Nephron progenitor cell (in vitro differentiated cells): ENCODE measurements around the gene USH2A.

Experiments
- DNase-seq: peaks from one replicate; pipeline ENCODE4 v3.0.0; 2021
- H3K27ac Mint-ChIP-seq: 2 replicates; pipeline ENCODE4 v1.8.0; 2021; ENCODE audit warnings: mild to moderate bottlenecking, moderate library complexity, mixed read lengths
- H3K27me3 Mint-ChIP-seq: 2 replicates; pipeline ENCODE4 v1.8.0; 2021; ENCODE audit warnings: mild to moderate bottlenecking, low read depth, mixed read lengths; ENCODE audit not compliant: poor library complexity
- H3K36me3 Mint-ChIP-seq: 2 replicates; pipeline ENCODE4 v1.8.0; 2021; ENCODE audit warnings: low read depth, mixed read lengths
- H3K4me1 Mint-ChIP-seq: 2 replicates; pipeline ENCODE4 v1.8.0; 2021; ENCODE audit warnings: mixed read lengths
- H3K4me3 Mint-ChIP-seq: 2 replicates; pipeline ENCODE4 v1.8.0; 2021; ENCODE audit warnings: mild to moderate bottlenecking, moderate library complexity, mixed read lengths
- H3K9me3 Mint-ChIP-seq: 2 replicates; pipeline ENCODE4 v1.8.0; 2021; ENCODE audit warnings: mild to moderate bottlenecking, moderate library complexity, mixed read lengths
- TF ChIP-seq, protein P1 (sequence below): fragments of 200-600 bp; sonication (generic); IDR thresholded peaks from 2 replicates; pipeline ENCODE4 v1.5.0; 2021; ENCODE audit warnings: antibody characterized with exemption

Gene USH2A

DNA sequence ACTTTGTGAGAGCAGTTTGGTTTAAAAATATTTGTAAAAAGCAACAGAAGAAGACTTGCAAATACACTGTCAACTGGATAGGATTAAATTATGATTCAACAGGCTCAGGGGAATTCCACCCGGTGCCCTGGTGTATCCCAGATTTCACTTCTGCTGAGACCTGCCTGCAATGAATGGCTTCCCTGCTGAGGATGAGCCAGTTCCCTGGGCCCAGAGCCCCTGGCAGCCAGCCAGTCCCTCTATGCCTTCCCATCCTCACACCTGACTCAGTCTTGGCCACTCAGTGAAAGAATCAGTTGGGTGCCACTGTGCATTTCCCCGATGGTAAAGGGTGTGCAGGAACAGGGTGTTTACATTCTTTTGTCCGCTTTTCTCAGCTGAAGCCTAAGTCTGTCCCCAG is 791.8 kb downstream of the USH2A start:
- Mint-ChIP-seq H3K36me3 (no peaks in the 10 kb centered on the region), H3K27ac (no peak overlapping the region), H3K9me3 (no peaks in the 10 kb centered on the region), H3K27me3 (no peaks in the 10 kb centered on the region), H3K4me3 (no peak overlapping the region), H3K4me1 (peaks cover 25% of the 10 kb centered on the region)
- DNase-seq, result no peak
- TF ChIP-seq, protein P1, sequence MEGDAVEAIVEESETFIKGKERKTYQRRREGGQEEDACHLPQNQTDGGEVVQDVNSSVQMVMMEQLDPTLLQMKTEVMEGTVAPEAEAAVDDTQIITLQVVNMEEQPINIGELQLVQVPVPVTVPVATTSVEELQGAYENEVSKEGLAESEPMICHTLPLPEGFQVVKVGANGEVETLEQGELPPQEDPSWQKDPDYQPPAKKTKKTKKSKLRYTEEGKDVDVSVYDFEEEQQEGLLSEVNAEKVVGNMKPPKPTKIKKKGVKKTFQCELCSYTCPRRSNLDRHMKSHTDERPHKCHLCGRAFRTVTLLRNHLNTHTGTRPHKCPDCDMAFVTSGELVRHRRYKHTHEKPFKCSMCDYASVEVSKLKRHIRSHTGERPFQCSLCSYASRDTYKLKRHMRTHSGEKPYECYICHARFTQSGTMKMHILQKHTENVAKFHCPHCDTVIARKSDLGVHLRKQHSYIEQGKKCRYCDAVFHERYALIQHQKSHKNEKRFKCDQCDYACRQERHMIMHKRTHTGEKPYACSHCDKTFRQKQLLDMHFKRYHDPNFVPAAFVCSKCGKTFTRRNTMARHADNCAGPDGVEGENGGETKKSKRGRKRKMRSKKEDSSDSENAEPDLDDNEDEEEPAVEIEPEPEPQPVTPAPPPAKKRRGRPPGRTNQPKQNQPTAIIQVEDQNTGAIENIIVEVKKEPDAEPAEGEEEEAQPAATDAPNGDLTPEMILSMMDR, result no peak

DNA sequence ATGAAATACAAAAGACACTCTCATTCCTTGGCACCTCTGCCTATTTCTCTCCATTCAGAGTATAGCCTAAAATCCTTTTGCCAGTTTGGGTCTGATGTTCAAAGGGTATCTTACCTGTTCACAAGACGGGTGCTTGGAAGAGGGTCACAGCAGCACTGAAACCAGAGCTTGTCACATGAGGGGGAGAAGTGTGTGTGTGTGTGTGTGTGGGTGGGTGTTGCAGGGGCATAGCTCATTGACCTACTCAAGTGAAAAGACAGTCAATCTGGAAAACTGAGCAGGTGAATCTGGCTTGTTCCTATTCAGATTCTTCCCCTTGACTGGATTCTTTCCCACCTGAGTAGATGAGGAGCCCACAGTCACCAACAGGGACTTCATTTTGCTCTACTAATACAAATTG is 792.2 kb downstream of the USH2A start:
- no peak for DNase-seq
- no peak overlapping the region for H3K27ac Mint-ChIP-seq
- H3K4me3 Mint-ChIP-seq, result no peak overlapping the region
- H3K9me3 Mint-ChIP-seq, result no peaks in the 10 kb centered on the region
- H3K4me1 Mint-ChIP-seq, result peaks cover 21% of the 10 kb centered on the region
- no peaks in the 10 kb centered on the region for H3K36me3 Mint-ChIP-seq
- H3K27me3 Mint-ChIP-seq, result no peaks in the 10 kb centered on the region
- TF ChIP-seq, protein P1, result no peak

DNA sequence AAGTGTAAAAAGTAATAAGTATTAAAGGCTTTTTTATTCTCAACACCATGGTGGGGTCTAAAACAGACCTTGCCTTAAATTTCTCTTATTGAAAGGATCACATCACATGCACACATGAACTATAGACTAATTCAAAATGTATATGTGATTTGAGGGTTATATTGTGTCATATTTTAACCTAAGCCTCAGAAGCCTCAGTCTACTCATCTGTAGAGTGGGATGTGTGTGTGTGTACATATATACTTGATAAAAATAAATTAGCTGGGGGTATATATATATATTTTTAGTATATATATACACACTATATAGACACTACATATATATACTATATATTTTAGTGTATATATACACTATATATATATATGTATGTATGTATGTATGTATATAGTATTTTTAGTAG is 797.3 kb downstream of the USH2A start:
- Mint-ChIP-seq H3K27me3 (no peaks in the 10 kb centered on the region), H3K36me3 (peaks cover 3% of the 10 kb centered on the region), H3K4me1 (peaks cover 2% of the 10 kb centered on the region), H3K27ac (no peak overlapping the region), H3K9me3 (no peaks in the 10 kb centered on the region), H3K4me3 (no peak overlapping the region)
- DNase-seq, result no peak
- TF ChIP-seq, protein P1, result no peak

DNA sequence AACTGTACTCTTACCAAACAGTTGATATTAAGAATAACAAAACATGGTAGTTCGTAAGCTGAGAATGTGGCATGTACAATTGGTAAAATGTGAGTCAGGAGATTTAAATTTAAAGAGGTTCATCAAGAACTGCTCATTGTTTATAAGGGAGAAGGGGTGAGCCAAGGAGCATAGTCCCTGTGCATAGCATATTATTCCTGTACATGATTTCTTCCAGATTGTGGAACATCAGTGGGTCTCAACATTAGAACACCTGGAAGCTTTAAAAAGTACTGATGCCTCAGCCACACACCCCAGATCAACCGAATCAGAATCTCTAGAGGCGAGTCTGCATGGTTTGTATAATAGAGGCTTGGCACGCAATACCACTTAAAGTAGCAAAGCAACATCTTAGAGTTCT is 800.1 kb downstream of the USH2A start:
- TF ChIP-seq, protein P1, result no peak
- peaks cover 24% of the 10 kb centered on the region for H3K36me3 Mint-ChIP-seq
- no peak for DNase-seq
- H3K27me3 Mint-ChIP-seq, result no peaks in the 10 kb centered on the region
- peak overlapping the region; percentile 6 for H3K27ac Mint-ChIP-seq
- H3K4me3 Mint-ChIP-seq, result no peak overlapping the region
- H3K9me3 Mint-ChIP-seq, result no peaks in the 10 kb centered on the region
- H3K4me1 Mint-ChIP-seq, result no peaks in the 10 kb centered on the region

DNA sequence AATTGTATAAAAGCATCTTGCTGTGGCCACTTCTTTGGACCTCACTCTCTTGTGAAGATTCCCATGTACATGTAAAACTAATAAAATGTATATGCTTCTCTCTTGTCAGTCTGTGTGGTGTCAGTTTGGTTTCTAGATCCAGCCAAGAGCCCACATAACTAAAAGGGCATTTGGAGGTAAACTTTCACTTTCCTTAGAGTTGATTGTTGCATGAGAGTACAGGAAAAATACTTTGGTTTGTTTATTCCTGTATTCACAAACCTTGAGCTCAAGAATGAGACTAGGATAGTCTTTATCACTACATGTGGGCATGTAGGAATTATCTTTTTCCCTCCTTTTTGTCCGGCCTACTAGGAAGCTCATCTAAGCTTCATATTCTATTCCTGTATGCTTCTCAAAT is 805.3 kb downstream of the USH2A start:
- Mint-ChIP-seq H3K27ac (peak overlapping the region; percentile 60), H3K4me3 (no peak overlapping the region), H3K9me3 (peaks cover 16% of the 10 kb centered on the region), H3K27me3 (no peaks in the 10 kb centered on the region), H3K4me1 (no peaks in the 10 kb centered on the region), H3K36me3 (peaks cover 66% of the 10 kb centered on the region)
- TF ChIP-seq, protein P1, result no peak
- DNase-seq, result no peak

DNA sequence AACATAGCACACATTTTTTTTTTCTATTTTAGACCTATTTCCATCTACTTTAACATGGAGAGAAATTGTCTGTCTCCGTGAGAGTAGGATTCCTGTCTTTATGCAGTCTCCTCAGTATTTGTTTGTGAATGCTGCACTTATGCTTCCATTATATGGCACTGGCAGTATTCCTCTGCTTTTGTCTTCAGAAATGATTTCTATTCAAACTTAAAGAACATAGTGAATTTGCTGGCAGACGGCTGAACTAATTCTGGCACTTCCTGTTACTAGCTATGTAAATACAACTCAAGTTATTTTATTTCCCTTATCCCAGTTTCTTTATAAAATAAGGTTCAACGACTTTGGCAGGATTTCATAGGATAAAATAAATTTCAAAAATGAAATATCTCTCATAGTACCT is 810.9 kb downstream of the USH2A start:
- no peaks in the 10 kb centered on the region for H3K4me1 Mint-ChIP-seq

More for the DNA sequence above, 810.9 kb downstream of the USH2A start:
- Mint-ChIP-seq H3K27ac (no peak overlapping the region), H3K36me3 (peaks cover 77% of the 10 kb centered on the region), H3K9me3 (peaks cover 24% of the 10 kb centered on the region), H3K27me3 (no peaks in the 10 kb centered on the region), H3K4me3 (no peak overlapping the region)
- TF ChIP-seq, protein P1, result no peak
- DNase-seq, result no peak
